G401.6 (cell line): ENCODE data around the gene SRCIN1.
"Not testable (repeated sequence)": the region's sequence is repeated elsewhere in the genome, so short reads cannot be mapped to it uniquely, and the experiment has no call there.

Source experiments
- FAIRE-seq: peaks from 2 replicates; lab custom pipeline; 2012; peaks lifted over from hg19 to GRCh38; lab: Jason Lieb, UNC

The SRCIN1 gene, protein sequence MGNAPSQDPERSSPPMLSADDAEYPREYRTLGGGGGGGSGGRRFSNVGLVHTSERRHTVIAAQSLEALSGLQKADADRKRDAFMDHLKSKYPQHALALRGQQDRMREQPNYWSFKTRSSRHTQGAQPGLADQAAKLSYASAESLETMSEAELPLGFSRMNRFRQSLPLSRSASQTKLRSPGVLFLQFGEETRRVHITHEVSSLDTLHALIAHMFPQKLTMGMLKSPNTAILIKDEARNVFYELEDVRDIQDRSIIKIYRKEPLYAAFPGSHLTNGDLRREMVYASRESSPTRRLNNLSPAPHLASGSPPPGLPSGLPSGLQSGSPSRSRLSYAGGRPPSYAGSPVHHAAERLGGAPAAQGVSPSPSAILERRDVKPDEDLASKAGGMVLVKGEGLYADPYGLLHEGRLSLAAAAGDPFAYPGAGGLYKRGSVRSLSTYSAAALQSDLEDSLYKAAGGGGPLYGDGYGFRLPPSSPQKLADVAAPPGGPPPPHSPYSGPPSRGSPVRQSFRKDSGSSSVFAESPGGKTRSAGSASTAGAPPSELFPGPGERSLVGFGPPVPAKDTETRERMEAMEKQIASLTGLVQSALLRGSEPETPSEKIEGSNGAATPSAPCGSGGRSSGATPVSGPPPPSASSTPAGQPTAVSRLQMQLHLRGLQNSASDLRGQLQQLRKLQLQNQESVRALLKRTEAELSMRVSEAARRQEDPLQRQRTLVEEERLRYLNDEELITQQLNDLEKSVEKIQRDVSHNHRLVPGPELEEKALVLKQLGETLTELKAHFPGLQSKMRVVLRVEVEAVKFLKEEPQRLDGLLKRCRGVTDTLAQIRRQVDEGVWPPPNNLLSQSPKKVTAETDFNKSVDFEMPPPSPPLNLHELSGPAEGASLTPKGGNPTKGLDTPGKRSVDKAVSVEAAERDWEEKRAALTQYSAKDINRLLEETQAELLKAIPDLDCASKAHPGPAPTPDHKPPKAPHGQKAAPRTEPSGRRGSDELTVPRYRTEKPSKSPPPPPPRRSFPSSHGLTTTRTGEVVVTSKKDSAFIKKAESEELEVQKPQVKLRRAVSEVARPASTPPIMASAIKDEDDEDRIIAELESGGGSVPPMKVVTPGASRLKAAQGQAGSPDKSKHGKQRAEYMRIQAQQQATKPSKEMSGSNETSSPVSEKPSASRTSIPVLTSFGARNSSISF

DNA sequence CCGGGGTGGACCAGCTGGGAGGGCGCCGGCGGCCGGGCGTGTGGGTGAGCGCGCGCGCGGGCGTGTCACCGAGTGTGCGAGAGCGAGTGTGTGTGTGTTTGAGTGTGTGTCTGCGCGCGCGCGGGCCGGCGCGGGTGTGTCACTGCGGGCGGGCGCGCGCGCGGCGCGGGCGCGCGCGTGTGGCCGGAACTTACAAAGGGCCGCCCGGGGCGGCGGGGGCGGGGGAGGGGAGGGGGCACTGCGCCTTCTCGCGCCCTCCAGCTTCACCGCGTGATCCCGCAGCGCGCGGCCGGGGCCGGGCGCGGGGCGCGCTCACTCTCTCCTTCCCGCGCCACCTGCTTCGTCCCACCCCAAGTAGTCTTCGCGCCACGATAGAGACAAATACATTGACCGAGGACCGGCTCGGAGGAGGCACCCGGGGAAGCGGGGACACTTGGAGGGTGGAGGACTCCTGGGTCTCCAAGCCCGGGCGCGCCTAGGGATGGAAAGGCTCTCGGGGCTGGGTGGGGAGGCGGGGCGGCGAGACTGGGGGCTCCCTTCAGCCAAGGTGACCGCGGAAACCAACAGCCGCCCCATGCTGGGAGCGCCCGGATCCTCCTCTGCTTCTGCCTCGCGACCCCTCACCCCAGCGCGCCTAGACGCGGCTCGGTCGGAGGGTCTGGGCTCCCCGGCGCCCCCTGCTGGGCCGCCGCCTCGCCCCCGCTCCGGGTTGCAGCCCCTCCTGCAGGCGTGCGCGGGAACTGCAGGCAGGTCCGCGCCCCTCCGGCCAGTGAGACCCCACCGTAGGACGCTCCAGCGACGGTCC, at the start of gene SRCIN1:
Gene SRCIN1, minus strand, starts transcription at position 112 of the 805 bp plus-strand sequence. CDS start 247 bp downstream, outside the sequence.
- FAIRE-seq = no peak

DNA sequence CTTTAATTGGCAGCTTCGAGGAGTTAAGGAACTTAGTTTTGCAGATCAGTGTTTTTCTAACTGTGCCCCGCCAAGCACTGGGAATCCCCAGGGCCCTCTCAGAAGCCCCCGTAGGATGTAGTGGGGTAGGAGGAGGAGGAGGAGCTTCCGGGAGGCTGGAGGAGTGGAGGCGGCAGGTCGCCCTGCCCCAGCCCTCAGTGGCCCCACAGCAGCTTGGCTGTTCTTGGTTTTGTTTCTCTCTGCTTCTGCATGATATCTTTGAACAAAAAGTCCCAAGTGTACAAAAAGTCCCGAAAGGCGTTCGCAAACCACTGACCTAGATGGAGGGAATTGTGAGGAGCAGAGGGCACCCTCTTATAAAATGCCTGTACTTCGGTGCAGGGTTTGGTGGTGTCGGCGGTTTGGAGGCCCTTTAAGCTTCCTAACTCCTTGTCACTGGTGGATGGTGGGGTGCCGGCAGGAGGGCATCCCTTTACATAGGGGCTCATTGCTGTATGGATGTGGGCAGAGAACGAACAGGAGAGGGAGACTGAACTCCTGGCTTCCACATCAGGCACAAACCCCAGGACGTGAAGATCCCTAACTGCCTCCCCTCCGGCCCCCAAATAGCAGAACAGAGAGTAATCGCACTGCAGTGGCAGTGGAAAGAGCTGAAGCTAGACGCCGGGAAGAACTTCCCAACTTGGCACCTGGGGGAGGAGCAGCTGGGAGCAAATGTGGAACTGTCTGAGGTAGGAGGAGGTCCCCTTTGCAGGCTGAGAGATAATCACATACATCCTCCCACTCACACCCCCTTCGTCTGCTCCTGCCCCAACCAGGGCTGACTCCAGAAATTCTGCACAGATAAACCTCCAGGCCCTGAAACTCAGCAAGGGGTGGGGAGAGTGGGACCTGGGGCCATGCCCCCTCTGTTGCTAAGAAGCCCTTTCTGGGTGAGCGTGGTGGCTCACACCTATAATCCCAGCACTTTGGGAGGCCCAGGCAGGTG, 49.0 kb upstream of the SRCIN1 start:
- no peak for FAIRE-seq

DNA sequence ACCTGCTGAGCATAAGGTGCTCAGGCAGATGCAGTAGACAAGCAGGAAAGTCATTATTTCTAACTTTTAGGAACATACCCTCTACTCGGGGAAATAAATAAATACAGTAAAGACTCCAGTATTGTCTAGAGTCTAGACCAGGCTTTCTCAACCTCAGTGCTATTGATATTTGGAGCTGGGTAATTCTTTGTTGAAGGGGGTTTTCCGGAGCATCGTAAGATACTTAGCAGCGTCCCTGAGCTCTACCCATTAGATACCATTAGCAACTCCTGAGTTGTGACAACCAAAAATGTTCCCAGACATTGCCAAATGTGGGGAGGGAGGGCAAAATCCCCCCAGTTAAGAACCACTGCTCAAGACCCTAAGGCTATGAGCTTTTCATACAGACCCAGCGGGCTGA, 47.9 kb upstream of the SRCIN1 start:
- no peak for FAIRE-seq

- FAIRE-seq = no peak
Observed at GRCh38 chr17:38653230-38653629, 47.5 kb upstream of the SRCIN1 start.

DNA sequence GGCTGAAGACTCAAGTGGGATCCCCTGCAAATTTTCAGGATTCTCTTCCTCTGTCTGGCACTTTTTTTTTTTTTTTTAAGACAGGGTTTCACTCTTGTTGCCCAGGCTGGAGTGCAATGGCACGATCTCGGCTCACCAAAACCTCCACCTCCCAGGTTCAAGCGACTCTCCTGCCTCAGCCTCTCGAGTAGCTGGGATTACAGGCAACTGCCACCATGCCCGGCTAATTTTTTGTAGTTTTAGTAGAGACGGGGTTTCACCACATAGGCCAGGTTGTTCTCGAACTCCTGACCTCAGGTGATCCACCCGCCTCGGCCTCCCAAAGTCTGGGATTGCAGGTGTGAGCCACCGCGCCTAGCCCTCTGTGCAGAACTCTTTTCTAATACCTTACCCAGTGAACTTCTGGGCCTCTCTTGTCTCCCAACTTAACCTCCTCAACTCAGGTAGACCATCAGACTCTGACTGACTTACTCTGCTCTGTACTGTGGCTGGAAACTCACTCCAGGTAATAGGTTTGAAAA, 45.0 kb upstream of the SRCIN1 start:
- FAIRE-seq = not testable (repeated sequence)

DNA sequence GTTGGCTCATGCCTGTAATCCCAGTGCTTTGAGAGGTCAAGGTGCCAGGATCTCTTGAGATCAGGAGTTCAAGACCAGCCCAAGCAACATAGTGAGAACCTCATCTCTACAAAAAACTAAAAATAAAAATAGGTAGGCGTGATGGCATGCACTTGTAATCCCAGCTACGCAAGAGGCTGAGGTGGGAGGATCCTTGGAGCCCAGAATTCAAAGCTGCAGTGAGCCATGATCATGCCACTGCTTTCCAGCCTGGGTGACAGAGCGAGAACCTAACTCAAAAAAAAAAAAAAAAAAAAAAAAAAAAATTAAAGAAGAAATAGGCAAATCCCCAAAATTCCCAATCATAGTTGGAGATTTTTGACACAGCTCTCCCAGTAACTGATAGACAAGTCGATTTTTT, 32.2 kb upstream of the SRCIN1 start:
- FAIRE-seq = no peak

DNA sequence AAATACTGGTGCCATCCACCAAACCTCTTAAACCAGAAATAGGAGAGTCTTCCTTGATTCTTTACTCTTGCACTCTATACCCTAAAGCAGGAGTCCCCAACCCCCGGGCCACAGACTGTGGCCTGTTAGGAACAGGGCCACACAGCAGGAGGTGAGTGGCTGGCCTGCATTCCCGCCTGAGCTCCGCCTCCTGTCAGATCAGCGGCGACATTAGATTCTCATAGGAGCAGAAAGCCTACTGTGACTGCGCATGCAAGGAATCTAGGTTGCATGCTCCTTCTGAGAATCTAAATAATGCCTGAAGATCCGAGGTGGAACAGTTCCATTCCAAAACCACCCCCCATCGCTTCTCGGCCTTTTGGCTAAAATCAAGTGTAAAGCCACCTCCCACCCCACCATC, 30.3 kb upstream of the SRCIN1 start:
- no peak for FAIRE-seq

GRCh38 chr17:38632334-38632733, 26.6 kb upstream of the SRCIN1 start:
- FAIRE-seq = no peak

DNA sequence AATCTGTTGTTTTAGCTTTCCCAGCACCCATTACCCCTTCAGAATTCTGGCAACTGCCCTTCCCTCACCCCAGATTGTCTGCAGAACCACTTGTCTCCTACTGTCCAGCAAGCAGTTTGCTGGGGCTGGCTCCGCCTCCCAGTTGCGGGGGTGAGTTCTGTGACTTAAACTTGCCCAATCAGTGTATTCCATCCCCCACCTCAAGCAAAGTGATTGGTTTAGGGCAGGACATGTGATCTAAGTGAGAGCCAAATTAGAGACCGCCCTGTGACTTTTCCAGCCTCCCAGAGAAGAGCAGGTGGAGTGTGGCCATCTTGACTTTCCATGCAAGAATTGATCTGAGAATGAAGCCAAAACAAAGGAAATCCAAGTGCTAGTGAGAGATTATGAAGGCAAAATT, 22.7 kb upstream of the SRCIN1 start:
- no peak for FAIRE-seq

DNA sequence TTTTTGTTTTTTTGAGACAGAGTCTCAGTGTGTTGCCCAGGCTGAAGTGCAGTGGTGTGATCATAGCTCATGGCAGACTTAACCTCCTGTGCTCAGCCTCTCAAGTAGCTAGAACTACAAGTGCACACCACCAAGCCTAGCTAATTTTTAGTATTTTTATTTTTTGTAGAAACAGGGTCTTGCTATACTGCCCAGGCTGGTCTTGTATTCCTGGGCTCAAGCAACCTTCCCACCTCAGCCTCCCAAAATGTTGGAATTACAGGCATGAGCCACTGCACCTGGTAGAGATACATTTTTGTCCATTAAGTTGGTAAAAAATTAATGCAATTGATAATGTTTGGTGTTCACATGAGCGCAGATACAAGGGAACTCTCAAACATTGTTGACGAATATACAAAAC, 22.2 kb upstream of the SRCIN1 start:
- no peak for FAIRE-seq

DNA sequence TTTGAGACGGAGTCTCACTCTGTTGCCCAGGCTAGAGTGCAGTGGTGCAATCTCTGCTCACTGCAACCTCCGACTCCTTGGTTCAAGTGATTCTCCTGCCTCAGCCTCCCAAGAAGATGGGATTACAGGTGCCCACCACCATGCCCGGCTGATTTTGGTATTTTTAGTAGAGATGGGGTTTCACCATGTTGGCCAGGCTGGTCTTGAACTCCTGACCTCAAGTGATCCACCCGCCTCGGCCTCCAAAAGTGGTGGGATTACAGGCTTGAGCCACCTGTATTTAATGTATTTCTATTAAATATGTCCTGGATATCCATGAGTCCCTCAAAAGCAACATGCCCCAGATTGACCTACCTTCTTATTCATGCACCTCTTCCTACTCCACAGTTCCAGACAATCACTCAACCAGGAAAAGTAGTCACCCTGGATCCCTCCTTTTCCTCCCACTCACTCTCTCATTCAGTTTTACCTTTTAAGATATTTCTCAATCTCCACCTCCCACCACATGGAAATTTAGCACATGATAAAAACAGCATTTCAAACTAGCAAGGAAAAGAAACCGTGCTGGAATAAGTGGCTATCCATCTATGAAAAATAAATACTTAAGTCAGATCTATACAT, 21.0 kb upstream of the SRCIN1 start:
- FAIRE-seq = not testable (repeated sequence)

DNA sequence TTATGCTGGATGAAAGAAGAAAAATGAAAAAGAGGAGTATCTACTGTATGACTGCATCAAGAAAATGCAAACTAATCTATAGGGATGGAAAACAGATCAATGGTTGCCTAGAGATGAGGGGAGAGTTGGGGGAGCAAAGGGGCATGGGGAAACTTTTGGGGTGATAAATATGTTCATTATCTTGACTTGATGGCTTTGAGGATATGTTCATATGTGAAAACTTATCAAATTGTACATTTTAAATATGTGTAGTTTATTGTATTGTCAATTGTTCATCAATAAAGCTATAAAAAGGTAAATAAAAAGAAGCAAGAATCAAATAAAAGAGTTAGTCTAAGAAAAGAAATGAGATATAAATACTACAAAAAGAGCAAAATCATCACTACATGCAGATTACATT, 19.7 kb upstream of the SRCIN1 start:
- FAIRE-seq = no peak

DNA sequence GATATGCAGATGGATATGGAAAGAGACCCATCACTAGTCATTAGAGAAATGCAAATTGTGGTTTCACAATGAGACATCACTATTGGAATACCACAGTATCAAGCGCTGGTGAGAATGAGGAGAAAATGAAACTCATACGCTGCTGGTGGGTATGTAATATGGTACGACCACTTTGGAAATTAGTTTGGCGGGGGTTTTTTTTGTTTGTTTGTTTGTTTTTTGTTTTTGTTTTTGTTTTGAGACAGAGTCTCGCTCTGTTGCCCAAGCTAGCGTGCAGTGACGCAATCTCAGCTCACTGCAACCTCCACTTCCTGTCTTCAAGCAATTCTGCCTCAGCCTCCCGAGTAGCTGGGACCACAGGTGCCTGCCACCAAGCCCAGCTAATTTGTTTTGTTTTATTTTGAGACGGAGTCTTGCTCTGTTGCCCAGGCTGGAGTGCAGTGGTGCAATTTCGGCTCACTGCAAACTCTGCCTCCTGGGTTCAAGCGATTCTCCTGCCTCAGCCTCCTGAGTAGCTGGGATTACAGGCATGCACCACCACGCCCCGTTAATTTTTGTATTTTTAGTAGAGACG, 19.1 kb upstream of the SRCIN1 start:
- FAIRE-seq = not testable (repeated sequence)

- FAIRE-seq = no peak
Observed at GRCh38 chr17:38621538-38621937, 15.8 kb upstream of the SRCIN1 start.

DNA sequence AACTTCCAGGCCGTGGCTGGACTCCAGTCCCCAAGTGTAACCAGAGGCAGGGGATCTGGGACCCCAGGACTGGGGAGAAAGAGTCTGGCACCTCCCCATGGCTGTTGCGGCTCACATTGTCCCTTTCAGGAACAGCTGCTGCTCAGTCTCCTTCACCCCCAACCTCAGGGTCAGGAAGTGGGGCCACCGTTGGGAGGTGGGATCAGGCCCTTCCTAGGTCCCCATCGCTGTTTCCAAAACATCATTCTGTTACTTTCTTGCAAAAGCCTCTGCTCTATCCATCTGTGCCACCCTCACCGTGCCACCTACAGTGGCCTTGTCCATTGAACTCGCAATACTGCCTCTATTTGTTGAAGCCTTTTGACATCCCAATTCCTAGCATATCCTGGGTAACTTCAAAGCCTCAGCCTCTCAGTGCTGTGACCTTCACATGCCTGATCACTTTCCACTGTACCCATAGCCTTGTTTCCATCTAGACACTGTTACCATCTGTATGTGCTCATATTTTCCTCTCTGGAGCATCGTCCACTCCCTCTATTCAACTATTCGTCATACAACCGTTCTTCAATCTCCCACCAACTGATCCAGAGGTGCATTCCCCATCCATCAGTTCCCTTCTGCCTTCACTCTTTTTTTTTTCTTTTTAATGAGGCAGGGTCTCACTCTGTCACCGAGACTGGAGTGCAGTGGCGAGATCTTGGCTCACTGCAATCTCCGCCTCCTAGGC, 15.0 kb upstream of the SRCIN1 start:
- FAIRE-seq = no peak

- no peak for FAIRE-seq
Observed at GRCh38 chr17:38619937-38620550, 14.3 kb upstream of the SRCIN1 start.

DNA sequence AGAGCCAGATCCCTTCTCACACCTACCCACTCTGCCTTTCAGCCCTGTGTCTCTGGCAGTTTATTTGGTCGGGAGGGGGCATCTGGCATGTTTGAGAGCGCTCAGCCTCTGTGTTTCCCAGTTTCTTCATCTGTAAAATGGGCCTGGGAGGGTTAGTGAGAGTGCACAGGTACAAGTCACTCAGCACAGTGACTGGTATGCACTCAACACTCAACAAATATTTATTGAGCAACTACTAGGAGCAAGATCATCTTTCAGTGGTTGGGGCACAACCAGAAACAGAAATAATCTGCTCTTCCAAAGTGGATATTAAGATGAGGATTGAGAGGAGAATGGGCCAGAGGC, 13.7 kb upstream of the SRCIN1 start:
- no peak for FAIRE-seq

DNA sequence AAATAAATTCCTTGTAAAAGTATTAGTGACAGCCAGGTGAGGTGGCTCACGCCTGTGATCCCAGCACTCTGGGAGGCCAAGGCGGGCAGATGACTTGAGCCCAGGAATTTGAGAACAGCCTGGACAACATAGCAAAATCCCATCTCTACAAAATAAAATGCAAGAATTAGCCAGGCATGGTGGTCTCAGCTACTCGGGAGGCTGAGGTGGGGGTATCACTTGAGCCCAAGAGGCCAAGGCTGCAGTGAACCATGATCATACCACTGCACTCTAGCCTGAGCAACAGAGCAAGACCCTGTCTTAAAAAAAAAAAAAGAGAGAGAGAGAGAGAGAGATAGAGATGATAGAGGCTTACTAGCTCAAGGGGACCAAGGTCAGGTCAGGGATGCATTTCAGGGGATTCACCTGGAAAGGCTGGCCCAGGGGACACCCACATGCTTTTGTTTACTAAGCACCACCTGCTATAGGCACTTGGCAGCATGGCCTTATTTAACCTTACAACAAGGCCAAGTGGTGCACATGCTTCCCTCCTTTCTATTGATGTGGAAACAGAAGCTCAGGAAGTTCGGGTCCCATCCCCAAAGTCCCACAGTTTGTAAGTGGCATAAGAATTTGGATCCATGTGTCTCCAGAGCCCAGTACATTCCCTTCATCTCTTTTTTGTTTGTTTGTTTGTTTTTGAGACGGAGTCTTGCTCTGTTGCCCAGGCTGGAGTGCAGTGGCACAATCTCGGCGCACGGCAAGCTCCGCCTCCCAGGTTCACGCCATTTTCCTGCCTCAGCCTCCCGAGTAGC, 12.4 kb upstream of the SRCIN1 start:
- FAIRE-seq = no peak
